ENCODE data around the gene DIP2B.

Gene DIP2B

DNA sequence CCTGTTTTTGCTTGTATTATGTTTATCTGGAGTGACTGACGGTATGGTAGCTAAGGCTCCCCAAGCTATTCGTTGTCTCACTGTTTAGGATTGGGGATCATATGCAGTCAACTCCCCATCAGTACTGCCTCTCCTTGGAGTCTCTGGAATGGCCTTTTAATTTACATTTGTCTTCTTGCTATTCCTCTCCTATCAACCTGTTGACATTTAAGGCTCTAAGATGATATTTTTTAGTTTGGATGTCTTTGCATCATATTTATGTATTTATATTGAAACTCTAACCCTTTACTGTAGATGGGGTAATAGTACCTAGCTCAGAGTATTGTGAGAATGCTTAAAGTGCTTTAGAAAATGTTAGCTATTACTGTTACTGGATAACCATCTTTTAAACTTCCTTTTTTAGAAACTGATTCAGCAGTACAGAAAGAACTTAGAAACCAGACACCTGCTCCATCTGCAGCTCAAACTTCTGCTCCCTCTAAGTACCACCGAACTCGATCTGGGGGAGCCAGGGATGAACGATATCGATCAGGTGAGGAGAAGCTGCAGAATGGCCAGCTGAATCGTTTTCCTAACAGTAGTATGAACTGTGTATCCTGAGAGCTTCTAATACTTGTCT, 135.6 kb downstream of the DIP2B start:
- H3K79me2 ChIP-seq (ENCODE audit: low read length), result no peaks in the 10 kb centered on the region
- no peak for TF ChIP-seq EZH2phosphoT487 (IDR thresholded peaks at IDR 0.05; ENCODE audit: low read depth)
- no peak for TF ChIP-seq CTCF (IDR thresholded peaks at IDR 0.05; ENCODE audit: low read depth, low read length)
- no peaks in the 10 kb centered on the region for H4K20me1 ChIP-seq (ENCODE audit: insufficient read depth, low read length)
- H2AFZ ChIP-seq (ENCODE audit: low read depth, low read length), result no peak overlapping the region
- peaks cover 5% of the 10 kb centered on the region for H3K36me3 ChIP-seq (replicated peaks; ENCODE audit: low read depth, low read length)
- no peak overlapping the region for H3K9ac ChIP-seq (ENCODE audit: low read length)
- H3K9me3 ChIP-seq (ENCODE audit: insufficient read depth, low read length), result no peaks in the 10 kb centered on the region
- no peak overlapping the region; the same call in 1 of the 2 replicates for H3K4me2 ChIP-seq (ENCODE audit: low read length)
- no peaks in the 10 kb centered on the region for H3K27me3 ChIP-seq (ENCODE audit: low read depth, low read length)
- H3K4me1 ChIP-seq (ENCODE audit: low read length), result peaks cover 18% of the 10 kb centered on the region
- H3K4me3 ChIP-seq (ENCODE audit: low read length), result no peak overlapping the region
- no peak overlapping the region for H3K27ac ChIP-seq (ENCODE audit: low read length)

DNA sequence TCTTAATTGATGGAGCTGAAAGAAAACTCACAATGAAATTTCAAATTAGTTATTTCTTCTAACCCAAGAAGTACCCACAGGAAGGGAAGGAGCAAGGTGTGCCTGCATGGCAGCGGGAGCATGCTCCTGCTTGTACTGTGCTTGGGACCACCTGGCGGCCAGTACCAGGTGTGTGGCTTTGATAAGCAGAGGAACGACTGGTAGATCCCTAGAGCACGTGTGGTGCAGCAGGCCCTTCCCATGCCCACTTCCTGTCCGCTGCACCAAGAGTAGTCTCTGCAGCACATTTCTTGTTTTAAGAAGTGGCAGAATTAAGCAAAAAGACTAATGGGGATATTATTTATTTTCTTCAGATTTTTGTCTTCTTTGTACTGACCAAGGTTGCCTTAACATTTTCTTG, 136.8 kb downstream of the DIP2B start:
- no peak overlapping the region for H3K9ac ChIP-seq (ENCODE audit: low read length)

DNA sequence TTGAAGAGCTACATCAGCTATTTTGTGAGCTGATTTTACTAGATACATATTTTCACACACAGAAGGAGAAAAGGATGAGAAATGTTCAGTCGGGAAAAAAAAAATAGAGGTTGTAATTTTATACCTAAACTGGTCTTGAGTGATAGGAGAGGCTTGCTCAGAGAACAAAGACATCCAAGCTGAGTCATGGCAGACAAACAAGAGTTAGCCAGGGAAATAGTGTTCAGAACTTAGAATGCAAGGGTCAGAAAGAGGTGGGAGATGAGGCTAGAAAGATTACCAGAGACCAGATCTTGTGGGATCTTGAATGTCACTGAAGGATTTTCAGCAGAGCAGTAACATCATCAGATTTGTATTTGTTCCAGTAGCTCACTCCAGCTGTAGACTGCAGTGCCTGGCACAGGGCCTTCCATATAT, 137.3 kb downstream of the DIP2B start:
- no peak overlapping the region for H3K4me2 ChIP-seq (ENCODE audit: low read length)

More for the DNA sequence above, 136.8 kb downstream of the DIP2B start:
- Histone ChIP-seq H3K36me3 (replicated peaks; ENCODE audit: low read depth, low read length) (peaks cover 5% of the 10 kb centered on the region), H3K9me3 (ENCODE audit: insufficient read depth, low read length) (no peaks in the 10 kb centered on the region), H3K4me1 (ENCODE audit: low read length) (peaks cover 16% of the 10 kb centered on the region), H3K79me2 (ENCODE audit: low read length) (no peaks in the 10 kb centered on the region), H2AFZ (ENCODE audit: low read depth, low read length) (no peak overlapping the region), H4K20me1 (ENCODE audit: insufficient read depth, low read length) (no peaks in the 10 kb centered on the region), H3K27me3 (ENCODE audit: low read depth, low read length) (no peaks in the 10 kb centered on the region), H3K27ac (ENCODE audit: low read length) (no peak overlapping the region), H3K4me2 (ENCODE audit: low read length) (no peak overlapping the region), H3K4me3 (ENCODE audit: low read length) (no peak overlapping the region)
- TF ChIP-seq CTCF (IDR thresholded peaks at IDR 0.05; ENCODE audit: low read depth, low read length) (no peak), EZH2phosphoT487 (IDR thresholded peaks at IDR 0.05; ENCODE audit: low read depth) (no peak)

GRCh38 chr12:50642761-50643160, 138.0 kb downstream of the DIP2B start:
- H3K4me3 ChIP-seq (ENCODE audit: low read length), result no peak overlapping the region
- H3K27ac ChIP-seq (ENCODE audit: low read length), result no peak overlapping the region
- peaks cover 16% of the 10 kb centered on the region for H3K4me1 ChIP-seq (ENCODE audit: low read length)
- no peak for TF ChIP-seq EZH2phosphoT487 (IDR thresholded peaks at IDR 0.05; ENCODE audit: low read depth)
- TF ChIP-seq CTCF (IDR thresholded peaks at IDR 0.05; ENCODE audit: low read depth, low read length), result no peak
- no peak overlapping the region for H3K4me2 ChIP-seq (ENCODE audit: low read length)
- H4K20me1 ChIP-seq (ENCODE audit: insufficient read depth, low read length), result no peaks in the 10 kb centered on the region
- no peaks in the 10 kb centered on the region for H3K27me3 ChIP-seq (ENCODE audit: low read depth, low read length)
- no peak overlapping the region for H2AFZ ChIP-seq (ENCODE audit: low read depth, low read length)
- H3K36me3 ChIP-seq (replicated peaks; ENCODE audit: low read depth, low read length), result peaks cover 5% of the 10 kb centered on the region
- H3K9ac ChIP-seq (ENCODE audit: low read length), result no peak overlapping the region
- H3K79me2 ChIP-seq (ENCODE audit: low read length), result no peaks in the 10 kb centered on the region
- H3K9me3 ChIP-seq (ENCODE audit: insufficient read depth, low read length), result no peaks in the 10 kb centered on the region

More for the DNA sequence above, 137.3 kb downstream of the DIP2B start:
- Histone ChIP-seq H4K20me1 (ENCODE audit: insufficient read depth, low read length) (no peaks in the 10 kb centered on the region), H3K4me3 (ENCODE audit: low read length) (no peak overlapping the region), H3K36me3 (replicated peaks; ENCODE audit: low read depth, low read length) (peaks cover 5% of the 10 kb centered on the region), H2AFZ (ENCODE audit: low read depth, low read length) (no peak overlapping the region), H3K9me3 (ENCODE audit: insufficient read depth, low read length) (no peaks in the 10 kb centered on the region), H3K79me2 (ENCODE audit: low read length) (no peaks in the 10 kb centered on the region), H3K27me3 (ENCODE audit: low read depth, low read length) (no peaks in the 10 kb centered on the region), H3K4me1 (ENCODE audit: low read length) (peaks cover 16% of the 10 kb centered on the region), H3K9ac (ENCODE audit: low read length) (no peak overlapping the region), H3K27ac (ENCODE audit: low read length) (no peak overlapping the region)
- TF ChIP-seq EZH2phosphoT487 (IDR thresholded peaks at IDR 0.05; ENCODE audit: low read depth) (no peak), CTCF (IDR thresholded peaks at IDR 0.05; ENCODE audit: low read depth, low read length) (no peak)

Data from OCI-LY3 (cell line).